Vagina (tissue), 2 donors: ENCODE data around the gene PPP2R2C. TPM values are rescaled to one million over a fixed set of nuclear protein-coding genes. Genes with fewer than 3 reads are reported as not detected.

Source experiments
- DNase-seq, 2 donors: peaks; one replicate each; pipeline ENCODE4 v3.0.0-alpha.2; 2017; ENCODE audit errors: extremely low spot score in 2 of 2
- H3K27ac ChIP-seq: fragments of 200-600 bp; sonication (generic); one replicate; pipeline ENCODE4 v1.5.1; 2019
- H3K27me3 ChIP-seq: fragments of 200-600 bp; sonication (generic); one replicate; pipeline ENCODE4 v1.5.1; 2019
- H3K36me3 ChIP-seq, 2 donors: fragments of 200-600 bp; sonication (generic); one replicate each; pipeline ENCODE4 v1.5.1; 2017 to 2019
- H3K4me1 ChIP-seq: fragments of 200-600 bp; sonication (generic); one replicate; pipeline ENCODE4 v1.5.1; 2019
- H3K4me3 ChIP-seq, 2 donors: fragments of 200-600 bp; sonication (generic); 1 replicate in 1 of 2; 2 replicates in 1 of 2; pipeline ENCODE4 v1.5.1; 2016 to 2019
- H3K9me3 ChIP-seq: fragments of 200-600 bp; sonication (generic); one replicate; pipeline ENCODE4 v1.5.1; 2019
- POLR2A ChIP-seq, 2 donors: fragments of 450-650 bp; IDR thresholded peaks; one replicate each; pipeline ENCODE4 v1.6.1; 2017; ENCODE audit warnings: antibody characterized with exemption in 2 of 2, mild to moderate bottlenecking in 2 of 2, moderate library complexity in 2 of 2
- POLR2AphosphoS5 ChIP-seq, 2 donors: sonication (generic); formaldehyde crosslinking; IDR thresholded peaks; one replicate each; pipeline ENCODE4 v1.9.0; 2017; ENCODE audit warnings: antibody characterized with exemption in 2 of 2, mild to moderate bottlenecking in 2 of 2, low read depth in 1 of 2; ENCODE audit not compliant: insufficient read depth in 1 of 2
- intact Hi-C: fragments of 100-400 bp; cut with DNase I; formaldehyde crosslinking; loops from one replicate; pipeline ENCODE4 v1.15.1; 2023
- total RNA-seq: library from RNA; depleted of rRNA; stranded (reverse); fragments of >200 nt; gene quantifications from one replicate; pipeline ENCODE4 v1.2.3, GENCODE V29; 2016
- TF ChIP-seq, protein P1 (sequence below), 3 experiments: fragments of 450-650 bp in 2 of 3; fragments of 200-600 bp in 1 of 3; sonication (generic) in 1 of 3; IDR thresholded peaks; one replicate each; pipeline ENCODE4 v1.5.1; 2017 to 2019; ENCODE audit warnings: antibody characterized with exemption in 3 of 3, mild to moderate bottlenecking in 2 of 3, moderate library complexity in 2 of 3

Gene PPP2R2C
- total RNA-seq, 1 donor from 2014 or later: 17.2 TPM

DNA sequence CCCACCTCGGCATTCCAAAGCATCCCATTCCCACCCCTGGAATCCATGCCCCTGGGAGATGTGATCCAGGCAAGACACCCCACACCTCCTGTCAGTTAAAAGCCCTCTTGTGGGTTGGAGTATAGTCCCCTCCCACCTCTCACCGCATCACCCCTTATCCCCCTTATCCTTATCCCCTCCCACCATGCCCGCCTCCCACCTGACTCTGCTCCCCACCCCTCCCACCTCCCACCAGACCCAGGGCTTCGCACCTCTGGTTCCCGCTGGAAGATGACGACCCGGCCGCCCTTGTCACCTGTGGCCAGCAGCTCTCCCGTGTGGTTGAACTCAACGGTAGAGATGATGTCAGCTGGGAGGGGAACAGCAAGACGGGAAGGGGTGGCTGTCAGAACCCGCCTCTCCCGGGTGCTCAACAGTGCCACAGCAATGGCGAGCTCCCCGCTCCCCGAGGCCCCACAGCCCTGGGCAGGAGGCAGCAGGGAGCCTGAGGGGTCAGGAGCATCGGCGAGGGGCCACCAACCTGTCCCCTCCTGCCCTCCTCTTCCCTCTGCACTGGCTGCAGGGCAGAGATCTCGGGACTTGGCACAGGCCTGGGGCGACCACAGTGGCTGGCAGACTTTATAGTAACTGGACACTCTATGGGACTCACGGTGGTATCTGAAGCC is 91.5 kb downstream of the PPP2R2C start:
- TF ChIP-seq, protein P1, sequence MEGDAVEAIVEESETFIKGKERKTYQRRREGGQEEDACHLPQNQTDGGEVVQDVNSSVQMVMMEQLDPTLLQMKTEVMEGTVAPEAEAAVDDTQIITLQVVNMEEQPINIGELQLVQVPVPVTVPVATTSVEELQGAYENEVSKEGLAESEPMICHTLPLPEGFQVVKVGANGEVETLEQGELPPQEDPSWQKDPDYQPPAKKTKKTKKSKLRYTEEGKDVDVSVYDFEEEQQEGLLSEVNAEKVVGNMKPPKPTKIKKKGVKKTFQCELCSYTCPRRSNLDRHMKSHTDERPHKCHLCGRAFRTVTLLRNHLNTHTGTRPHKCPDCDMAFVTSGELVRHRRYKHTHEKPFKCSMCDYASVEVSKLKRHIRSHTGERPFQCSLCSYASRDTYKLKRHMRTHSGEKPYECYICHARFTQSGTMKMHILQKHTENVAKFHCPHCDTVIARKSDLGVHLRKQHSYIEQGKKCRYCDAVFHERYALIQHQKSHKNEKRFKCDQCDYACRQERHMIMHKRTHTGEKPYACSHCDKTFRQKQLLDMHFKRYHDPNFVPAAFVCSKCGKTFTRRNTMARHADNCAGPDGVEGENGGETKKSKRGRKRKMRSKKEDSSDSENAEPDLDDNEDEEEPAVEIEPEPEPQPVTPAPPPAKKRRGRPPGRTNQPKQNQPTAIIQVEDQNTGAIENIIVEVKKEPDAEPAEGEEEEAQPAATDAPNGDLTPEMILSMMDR (IDR thresholded peaks at IDR 0.05): no peak
- TF ChIP-seq POLR2A (IDR thresholded peaks at IDR 0.05) (no peak), POLR2AphosphoS5 (IDR thresholded peaks at IDR 0.05; ENCODE audit: insufficient read depth in 1 of 2, low read depth in 1 of 2) (no peak)
- DNase-seq: no peak
- intact Hi-C loops: no loop called here
- Histone ChIP-seq H3K27ac (no peak overlapping the region), H3K4me3 (no peak overlapping the region), H3K27me3 (no peaks in the 10 kb centered on the region), H3K9me3 (no peaks in the 10 kb centered on the region), H3K4me1 (peaks cover 19% of the 10 kb centered on the region), H3K36me3 (no peaks in the 10 kb centered on the region)

DNA sequence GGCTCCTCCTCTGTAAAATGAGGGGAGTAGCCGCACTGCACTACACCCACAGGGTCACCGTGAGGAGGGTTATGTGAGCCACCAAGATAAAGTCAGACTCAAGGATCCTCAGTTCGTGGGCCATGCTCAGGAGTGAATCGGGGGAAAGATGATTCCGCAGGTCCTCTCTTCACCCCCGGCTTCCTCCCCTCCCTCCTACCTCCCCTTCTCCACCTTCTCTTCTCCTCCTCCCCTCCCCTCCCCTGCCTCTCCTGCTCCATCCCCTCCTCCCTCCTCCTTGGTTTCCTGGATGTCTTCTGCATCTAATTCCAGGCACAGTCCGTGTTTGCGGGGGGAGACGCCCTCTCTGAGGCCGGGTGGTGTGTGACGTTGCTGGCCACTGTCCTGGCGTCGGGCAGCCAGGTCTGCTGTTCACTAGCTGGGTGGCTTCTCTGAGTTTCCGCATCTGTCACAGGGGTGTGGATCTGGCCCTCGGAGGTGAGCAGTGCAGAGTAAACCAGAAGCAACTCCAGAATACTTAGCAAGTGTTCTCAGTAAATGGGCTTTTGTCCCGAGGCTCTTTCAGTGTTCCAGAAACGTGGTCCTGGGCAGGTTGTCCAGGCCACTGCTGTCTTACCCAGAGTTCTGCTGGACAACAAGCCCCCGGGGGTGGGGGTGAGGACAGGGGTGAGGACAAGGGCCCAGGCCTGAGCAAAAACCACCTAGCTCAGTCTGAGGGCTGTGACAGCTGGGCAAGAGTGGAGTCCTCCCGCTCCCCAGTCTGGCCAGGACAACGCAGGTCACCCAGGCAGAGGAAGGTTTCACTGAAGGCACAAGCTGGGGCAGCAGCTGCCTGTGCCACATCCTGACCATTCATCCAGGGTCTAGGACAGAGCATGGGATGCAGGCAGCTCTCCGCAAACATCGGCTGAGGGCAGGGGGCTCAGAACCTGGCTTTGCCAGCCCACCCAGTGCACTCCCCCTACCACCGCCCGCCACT is 92.4 kb downstream of the PPP2R2C start:
- no peaks in the 10 kb centered on the region for H3K9me3 ChIP-seq
- H3K27ac ChIP-seq: no peak overlapping the region
- no peak for TF ChIP-seq POLR2A (IDR thresholded peaks at IDR 0.05)
- TF ChIP-seq, protein P1 (IDR thresholded peaks at IDR 0.05): no peak
- no peak for TF ChIP-seq POLR2AphosphoS5 (IDR thresholded peaks at IDR 0.05; ENCODE audit: insufficient read depth in 1 of 2, low read depth in 1 of 2)
- H3K4me1 ChIP-seq: peaks cover 14% of the 10 kb centered on the region
- no peak for DNase-seq
- intact Hi-C loops: no loop called here
- H3K27me3 ChIP-seq: no peaks in the 10 kb centered on the region
- no peaks in the 10 kb centered on the region for H3K36me3 ChIP-seq
- no peak overlapping the region for H3K4me3 ChIP-seq

DNA sequence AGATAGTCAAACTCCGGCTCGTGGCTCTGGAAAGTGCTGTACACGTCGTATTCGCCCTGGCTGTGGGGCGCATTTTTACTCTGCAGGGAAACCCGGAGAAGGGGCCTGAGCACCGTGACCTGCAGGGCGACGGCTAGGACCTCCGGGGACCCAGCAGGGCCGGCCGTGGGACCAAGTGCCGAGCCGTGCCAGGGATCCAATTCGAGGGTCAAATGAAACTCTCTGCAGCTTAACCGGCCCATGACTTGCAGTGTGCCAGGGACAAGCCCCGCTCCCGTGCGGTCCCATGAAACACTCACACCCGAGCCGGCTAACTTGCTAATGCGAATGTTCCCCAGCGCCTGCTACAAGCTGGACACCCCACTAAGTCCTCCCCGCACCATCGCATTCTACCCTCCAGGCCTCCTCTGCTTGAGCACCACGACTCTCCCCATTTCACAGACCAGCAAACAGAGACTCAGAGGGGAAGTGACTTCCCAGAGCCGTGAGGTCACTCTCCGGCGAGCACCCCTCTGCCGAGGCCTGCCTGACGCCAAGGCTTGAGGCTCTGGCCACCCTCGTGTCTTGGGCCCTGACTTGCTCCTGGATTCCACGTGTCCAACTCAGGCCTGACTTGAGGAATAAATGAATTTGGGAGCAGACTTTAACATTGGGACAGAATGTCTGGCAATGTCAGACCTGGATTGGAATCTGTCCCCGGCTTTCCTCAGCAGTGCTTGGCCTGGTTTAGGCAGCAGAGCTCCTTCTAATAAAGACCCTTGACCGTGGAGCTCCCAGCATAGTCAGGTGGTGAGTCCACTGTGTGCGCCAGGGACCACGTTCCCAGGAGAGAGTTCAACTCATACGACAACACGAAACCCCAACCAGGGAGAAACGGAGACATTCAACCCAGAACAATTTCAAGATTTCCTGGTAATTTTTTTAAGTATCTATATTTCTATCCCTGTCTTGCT is 93.6 kb downstream of the PPP2R2C start:
- H3K27me3 ChIP-seq: no peaks in the 10 kb centered on the region
- H3K9me3 ChIP-seq: no peaks in the 10 kb centered on the region
- intact Hi-C loops: no loop called here
- no peak overlapping the region for H3K27ac ChIP-seq
- peaks cover 11% of the 10 kb centered on the region for H3K4me1 ChIP-seq
- TF ChIP-seq POLR2A (IDR thresholded peaks at IDR 0.05): no peak
- TF ChIP-seq, protein P1 (IDR thresholded peaks at IDR 0.05): no peak
- no peak for TF ChIP-seq POLR2AphosphoS5 (IDR thresholded peaks at IDR 0.05; ENCODE audit: insufficient read depth in 1 of 2, low read depth in 1 of 2)
- no peak for DNase-seq
- H3K36me3 ChIP-seq: no peaks in the 10 kb centered on the region
- no peak overlapping the region for H3K4me3 ChIP-seq

DNA sequence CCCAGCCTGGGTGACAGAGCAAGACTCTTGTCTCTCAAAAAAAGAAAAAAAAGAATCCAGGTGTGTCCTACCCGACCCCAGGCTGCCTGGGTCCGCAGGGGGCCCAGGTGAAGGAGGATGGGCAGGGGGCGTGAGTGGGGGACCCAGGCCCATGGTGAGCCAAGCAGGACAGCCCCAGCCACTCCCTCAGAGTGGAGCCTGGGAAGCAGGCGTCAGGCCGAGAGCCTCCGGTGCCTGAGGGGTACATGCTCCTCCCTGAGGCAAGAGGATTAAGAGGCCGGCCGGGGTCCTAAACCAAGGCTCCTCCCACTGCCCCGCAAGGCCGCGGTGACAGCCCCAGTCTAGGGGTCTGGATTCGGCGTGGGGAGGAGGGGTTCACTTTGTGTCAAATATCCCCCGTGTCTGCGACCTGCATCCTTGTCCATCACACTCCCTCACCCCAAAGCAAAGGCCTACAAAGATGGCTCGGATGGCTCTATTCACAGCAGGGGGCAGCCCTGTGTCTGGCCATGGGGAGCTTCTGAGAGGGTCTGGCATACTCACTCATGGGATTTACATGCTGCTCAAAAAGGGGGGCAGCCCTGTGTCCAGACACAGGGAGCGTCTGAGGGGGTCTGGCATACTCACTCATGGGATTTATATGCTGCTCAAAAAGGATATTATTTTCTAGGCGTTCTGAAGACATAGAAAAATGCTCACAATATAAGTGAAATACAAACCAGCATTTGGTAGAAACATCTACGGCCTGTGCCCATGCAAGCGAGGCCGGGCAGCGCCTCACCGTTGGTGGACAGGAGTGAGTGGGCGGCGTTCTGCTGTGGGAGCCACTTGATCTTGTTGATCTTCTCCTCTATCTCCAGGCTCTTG is 94.6 kb downstream of the PPP2R2C start:
- TF ChIP-seq POLR2AphosphoS5 (IDR thresholded peaks at IDR 0.05; ENCODE audit: insufficient read depth in 1 of 2, low read depth in 1 of 2): no peak
- TF ChIP-seq, protein P1 (IDR thresholded peaks at IDR 0.05): no peak
- no peak for TF ChIP-seq POLR2A (IDR thresholded peaks at IDR 0.05)
- H3K27me3 ChIP-seq: no peaks in the 10 kb centered on the region
- H3K4me1 ChIP-seq: peaks cover 2% of the 10 kb centered on the region

More for the DNA sequence above, 94.6 kb downstream of the PPP2R2C start:
- Histone ChIP-seq H3K4me3 (no peak overlapping the region), H3K36me3 (no peaks in the 10 kb centered on the region), H3K9me3 (no peaks in the 10 kb centered on the region), H3K27ac (no peak overlapping the region)
- DNase-seq: no peak
- intact Hi-C loops: no loop called here
